Small intestine (tissue), 7 donors: Measurements from ENCODE around the gene RBBP8. TPM values are rescaled to one million over a fixed set of nuclear protein-coding genes. Genes with fewer than 3 reads are reported as not detected.

Experiments
- DNase-seq, 2 donors: peaks; one replicate each; pipeline versions ENCODE4 v3.0.0 to v3.0.0-alpha.2; 2013
- FAIRE-seq: peaks from 2 replicates; lab custom pipeline; 2012; peaks lifted over from hg19 to GRCh38; lab: Jason Lieb, UNC
- H3K27ac ChIP-seq, 3 donors: one replicate each; pipeline ENCODE4 v1.5.1; 2013; ENCODE audit warnings: low read length in 2 of 3, mild to moderate bottlenecking in 2 of 3, control low read depth in 1 of 3, inconsistent platforms in 1 of 3, low read depth in 1 of 3, moderate library complexity in 1 of 3
- H3K27me3 ChIP-seq, 3 donors: one replicate each; pipeline ENCODE4 v1.6.1; 2013; ENCODE audit warnings: low read length in 3 of 3, inconsistent platforms in 1 of 3; ENCODE audit not compliant: control insufficient read depth in 3 of 3, insufficient read depth in 3 of 3
- H3K36me3 ChIP-seq, 3 donors: one replicate each; pipeline ENCODE4 v1.6.1; 2013; ENCODE audit warnings: low read length in 3 of 3, inconsistent platforms in 1 of 3, low read depth in 1 of 3, mild to moderate bottlenecking in 1 of 3, moderate library complexity in 1 of 3; ENCODE audit not compliant: control insufficient read depth in 3 of 3, insufficient read depth in 2 of 3
- H3K4me1 ChIP-seq, 3 donors: one replicate each; pipeline ENCODE4 v1.6.1; 2013; ENCODE audit warnings: low read length in 2 of 3, inconsistent platforms in 1 of 3, low read depth in 1 of 3, mild to moderate bottlenecking in 1 of 3, moderate library complexity in 1 of 3; ENCODE audit not compliant: control insufficient read depth in 3 of 3, insufficient read depth in 2 of 3
- H3K4me3 ChIP-seq, 3 donors: one replicate each; pipeline ENCODE4 v1.5.1; 2013; ENCODE audit warnings: low read length in 3 of 3, control low read depth in 1 of 3, inconsistent platforms in 1 of 3, low read depth in 1 of 3, mild to moderate bottlenecking in 1 of 3, moderate library complexity in 1 of 3
- H3K9me3 ChIP-seq, 2 donors: one replicate each; pipeline ENCODE4 v1.6.1; 2013; ENCODE audit warnings: low read depth in 1 of 2, low read length in 1 of 2; ENCODE audit not compliant: control insufficient read depth in 2 of 2, insufficient read depth in 1 of 2
- WGBS, 3 donors: extraction: QIAGEN DNeasy Blood & Tissue Kit; methylation state at CpG; one replicate each; pipeline ENCODE4 v1.1.7; 2013; 5-methylcytosine and 5-hydroxymethylcytosine counted together
- polyA plus RNA-seq, 4 donors: library from polyadenylated mRNA; stranded (reverse) in 3 of 4; unstranded in 1 of 4; fragments of 200-250 nt in 3 of 4; fragments of 120-200 nt in 1 of 4; gene quantifications; one replicate each; pipeline versions ENCODE4 v1.2.1 to v1.2.3, GENCODE V29; 2013
- donor health status: healthy with polysubstance abuse.
- donor health status: control.
- donor health status: control.
- donor health status: Bipolar disorder and iron deficiency.
- donor health status: healthy.

The RBBP8 gene
- polyA plus RNA-seq, 4 donors, result 14.0 to 38.4 (median 32.9) TPM

DNA sequence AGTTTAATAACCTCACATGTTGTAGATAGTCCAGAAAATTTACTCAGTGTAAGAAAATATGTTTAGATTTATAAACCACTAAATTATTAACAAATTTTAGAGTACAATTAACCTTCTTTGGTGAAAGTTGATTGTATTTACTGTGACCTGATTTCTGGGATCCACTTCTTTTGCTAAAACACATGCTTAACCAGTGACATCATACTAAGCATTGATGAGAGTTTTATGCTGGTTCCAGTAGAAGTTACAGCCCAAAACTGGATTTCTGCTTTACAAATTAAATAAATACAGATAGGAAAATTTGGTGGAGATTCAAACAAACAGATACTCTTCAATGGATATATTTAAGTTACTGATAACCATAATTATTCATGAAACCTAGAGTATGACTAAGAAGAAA, 40.9 kb downstream of the RBBP8 start:
- no peak for FAIRE-seq
- H3K4me1 ChIP-seq, result peaks cover 0 to 3% (median 2%) of the 10 kb centered on the region in 3 donors
- no peaks in the 10 kb centered on the region for H3K9me3 ChIP-seq
- no peak overlapping the region for H3K27ac ChIP-seq
- DNase-seq, result no peak
- peaks cover 0 to 3% (median 0%) of the 10 kb centered on the region in 3 donors for H3K36me3 ChIP-seq
- H3K27me3 ChIP-seq, result no peaks in the 10 kb centered on the region
- H3K4me3 ChIP-seq, result no peak overlapping the region

DNA sequence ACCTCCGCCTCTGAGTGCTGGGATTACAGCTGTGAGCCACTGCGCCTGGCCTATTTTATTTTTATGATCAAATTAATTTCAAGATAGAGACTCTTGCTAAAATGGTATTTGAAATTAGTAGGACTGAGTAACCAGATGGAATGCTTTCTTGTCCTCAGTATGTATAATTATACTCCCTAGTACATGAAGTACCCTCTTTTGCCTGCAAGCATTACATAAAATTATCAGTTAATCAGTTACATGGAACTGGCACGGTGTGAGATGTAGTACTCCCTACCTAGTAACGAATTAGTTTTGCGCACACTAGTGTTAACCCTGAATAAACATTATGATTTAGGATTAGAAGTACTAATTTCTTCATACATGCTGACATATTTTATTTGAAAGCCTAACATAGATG, 41.6 kb downstream of the RBBP8 start:
- Histone ChIP-seq H3K36me3 (peaks cover 0 to 3% (median 0%) of the 10 kb centered on the region in 3 donors), H3K4me1 (peaks cover 0 to 3% (median 2%) of the 10 kb centered on the region in 3 donors), H3K27me3 (no peaks in the 10 kb centered on the region), H3K4me3 (no peak overlapping the region), H3K27ac (no peak overlapping the region), H3K9me3 (no peaks in the 10 kb centered on the region)
- peak; percentile 13 to 74 for DNase-seq
- WGBS, 3 donors, result 41 to 83% (median 62%) methylated on average over 5 of the region's 5 CpGs
- no peak for FAIRE-seq

DNA sequence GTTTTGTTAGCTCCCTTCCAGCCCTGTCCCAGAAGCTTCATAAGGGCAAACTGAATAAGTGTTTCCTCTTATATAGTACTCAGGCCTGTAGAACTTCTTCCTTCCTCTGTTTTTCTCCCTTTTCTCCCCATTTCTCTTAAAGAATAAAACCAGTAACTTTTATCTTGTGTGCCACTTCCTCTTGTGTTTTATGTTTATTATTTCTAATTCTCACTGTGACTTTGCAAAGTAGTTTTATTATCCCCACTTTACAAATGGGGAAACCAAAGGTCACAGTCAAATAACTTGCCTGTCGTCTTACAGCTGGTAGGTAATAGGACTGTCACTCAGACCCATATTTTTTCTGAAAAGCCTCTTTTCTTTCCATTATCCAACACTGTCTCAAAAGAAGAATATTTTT, 42.4 kb downstream of the RBBP8 start:
- Histone ChIP-seq H3K27me3 (no peaks in the 10 kb centered on the region), H3K36me3 (peaks cover 0 to 3% (median 0%) of the 10 kb centered on the region in 3 donors), H3K4me3 (no peak overlapping the region), H3K27ac (peak overlapping the region in 1 of 3 donors; percentile 44), H3K4me1 (peaks cover 0 to 3% (median 2%) of the 10 kb centered on the region in 3 donors), H3K9me3 (no peaks in the 10 kb centered on the region)
- FAIRE-seq (no peak), DNase-seq (peak; percentile 52 to 71)
- WGBS, 3 donors, result 8 to 53% (median 40%) methylated on average over 1 of the region's 1 CpG

DNA sequence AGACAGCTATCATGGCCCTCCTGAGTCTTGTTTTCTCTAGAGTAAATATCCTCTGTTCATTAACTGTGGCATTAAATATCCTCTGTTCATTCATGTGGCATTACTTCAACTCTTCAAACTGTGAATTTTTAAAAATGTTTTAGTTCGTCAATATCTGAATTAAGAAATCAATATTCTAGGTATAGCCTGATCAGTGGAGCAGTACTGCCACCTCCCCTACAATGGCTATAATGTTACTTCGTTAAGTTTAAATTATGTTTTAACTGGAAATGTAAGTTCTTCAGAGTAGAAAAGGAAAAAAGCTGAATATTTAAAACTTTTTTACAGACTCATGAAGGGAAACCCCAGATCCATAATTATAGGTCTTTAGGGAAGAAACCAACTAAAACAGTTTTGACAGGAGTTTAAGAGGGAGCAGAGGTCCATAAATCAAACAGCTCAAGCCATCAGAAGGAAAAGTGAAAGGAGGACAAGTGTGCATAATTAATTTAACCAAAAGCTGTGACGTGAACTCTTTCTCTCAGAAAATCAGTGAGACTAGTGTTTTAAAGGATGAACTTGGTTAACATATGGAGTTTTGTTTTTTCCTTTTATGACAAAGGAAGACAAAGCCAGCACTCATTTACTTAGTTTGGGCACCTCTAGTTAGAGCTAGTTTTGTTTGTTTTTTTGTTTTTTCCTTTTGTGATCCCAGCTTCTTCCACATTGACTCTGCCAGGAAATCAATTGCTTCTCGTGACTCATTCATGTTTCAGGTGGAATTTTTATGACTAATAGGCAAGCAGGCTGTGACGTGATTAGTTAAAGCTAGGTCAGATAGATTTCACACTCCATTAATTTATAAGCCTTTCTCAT, 44.9 kb downstream of the RBBP8 start:
- no peak overlapping the region for H3K4me3 ChIP-seq
- 29 to 49% (median 35%) methylated on average over 5 of the region's 5 CpGs for WGBS, 3 donors
- no peaks in the 10 kb centered on the region for H3K27me3 ChIP-seq
- H3K36me3 ChIP-seq, result peaks cover 0 to 3% (median 0%) of the 10 kb centered on the region in 3 donors
- peak; percentile 67 to 87 for DNase-seq
- peaks cover 0 to 3% (median 2%) of the 10 kb centered on the region in 3 donors for H3K4me1 ChIP-seq
- peak overlapping the region; percentile 18 to 55 (median 32) for H3K27ac ChIP-seq
- FAIRE-seq, result peak; percentile 84
- no peaks in the 10 kb centered on the region for H3K9me3 ChIP-seq

DNA sequence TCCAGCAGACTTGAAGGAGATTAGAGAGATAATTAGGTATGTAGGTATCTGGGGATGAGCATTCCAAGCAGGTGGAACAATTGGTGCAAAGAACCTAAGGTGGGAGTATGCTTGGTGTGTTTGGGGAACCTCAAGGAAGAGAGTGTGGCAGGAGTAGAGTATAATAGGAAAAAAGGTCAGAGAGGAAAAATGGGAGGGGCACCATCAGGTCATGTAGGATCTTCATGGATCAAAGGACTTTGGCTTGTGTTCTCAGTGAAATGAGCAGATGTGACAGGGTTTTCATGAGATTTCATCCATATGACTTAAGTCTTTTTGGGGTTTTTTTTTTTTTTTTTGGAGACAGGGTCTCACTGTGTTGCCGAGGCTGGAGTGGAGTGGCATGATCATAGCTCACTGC, 47.3 kb downstream of the RBBP8 start:
- H3K4me3 ChIP-seq, result no peak overlapping the region
- DNase-seq, result no peak
- 88 to 100% (median 95%) methylated on average over 1 of the region's 1 CpG for WGBS, 3 donors
- peaks cover 0 to 3% (median 0%) of the 10 kb centered on the region in 3 donors for H3K36me3 ChIP-seq
- no peaks in the 10 kb centered on the region for H3K27me3 ChIP-seq
- H3K27ac ChIP-seq, result no peak overlapping the region
- no peak for FAIRE-seq
- no peaks in the 10 kb centered on the region for H3K4me1 ChIP-seq
- H3K9me3 ChIP-seq, result no peaks in the 10 kb centered on the region

DNA sequence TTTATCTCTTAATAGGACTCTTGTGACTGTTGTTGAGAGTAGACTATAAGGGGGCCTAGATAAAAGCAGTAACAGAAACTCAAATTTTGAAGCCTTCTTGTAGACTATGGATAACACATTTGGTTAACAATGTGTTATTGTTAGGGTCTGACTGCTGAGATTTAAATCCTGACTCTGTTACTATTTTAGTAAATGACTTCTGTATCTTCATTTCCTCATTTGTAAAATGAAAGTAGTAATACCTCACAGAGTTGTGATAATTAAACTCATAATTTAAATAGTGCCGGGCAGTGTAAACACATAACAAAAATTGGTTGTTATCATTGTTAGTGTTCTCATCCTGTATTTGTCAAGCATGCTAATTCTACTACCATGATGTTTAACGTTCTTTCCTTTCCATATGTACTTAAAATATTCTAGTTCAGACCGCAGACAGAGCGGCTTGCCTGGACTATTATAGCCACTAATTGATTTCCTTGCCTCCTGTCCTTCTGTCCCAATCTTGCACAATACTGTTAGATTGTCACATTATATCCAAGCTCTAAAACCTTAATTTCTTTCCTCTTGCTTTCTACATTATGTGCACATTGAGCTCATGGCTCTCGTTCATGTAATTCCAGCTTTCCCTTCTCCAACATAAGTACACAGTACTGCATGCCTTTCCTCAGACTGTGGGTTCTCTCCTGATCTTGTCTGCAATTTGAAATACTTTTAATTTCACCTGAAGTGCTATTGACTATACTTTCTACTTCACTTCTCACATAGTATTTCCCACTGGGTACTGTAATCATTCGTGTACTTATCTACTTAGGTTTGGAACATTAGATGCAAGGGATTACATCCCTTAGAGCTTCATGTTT, 48.4 kb downstream of the RBBP8 start:
- no peaks in the 10 kb centered on the region for H3K9me3 ChIP-seq
- H3K27me3 ChIP-seq, result no peaks in the 10 kb centered on the region
- H3K36me3 ChIP-seq, result peaks cover 0 to 3% (median 0%) of the 10 kb centered on the region in 3 donors
- WGBS, 3 donors, result 73 to 80% (median 76%) methylated on average over 6 of the region's 6 CpGs
- H3K4me3 ChIP-seq, result no peak overlapping the region
- no peaks in the 10 kb centered on the region for H3K4me1 ChIP-seq
- DNase-seq (no peak), FAIRE-seq (peak; percentile 30)
- no peak overlapping the region for H3K27ac ChIP-seq

DNA sequence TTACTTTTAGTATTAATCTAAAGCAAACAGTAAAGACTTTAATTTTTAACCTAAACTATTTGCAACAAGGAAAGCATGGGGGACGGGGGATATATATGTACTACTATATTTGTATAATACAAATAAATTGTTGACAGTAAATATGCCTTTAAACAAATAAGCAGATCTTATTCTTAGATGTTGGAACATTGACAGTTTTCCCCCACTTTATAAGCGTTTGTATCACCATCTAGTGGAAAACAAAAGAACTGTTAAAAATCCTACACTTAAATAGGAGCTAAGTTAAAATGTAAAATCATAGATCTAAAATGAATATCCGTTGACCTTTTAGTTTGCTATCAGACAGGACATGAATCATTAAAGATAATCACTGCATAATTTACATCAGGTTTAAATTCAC, 50.0 kb downstream of the RBBP8 start:
- Histone ChIP-seq H3K27me3 (no peaks in the 10 kb centered on the region), H3K27ac (no peak overlapping the region), H3K4me3 (no peak overlapping the region), H3K9me3 (no peaks in the 10 kb centered on the region), H3K4me1 (no peaks in the 10 kb centered on the region), H3K36me3 (peaks cover 0 to 3% (median 0%) of the 10 kb centered on the region in 3 donors)
- WGBS, 3 donors, result 21 to 32% (median 27%) methylated on average over 3 of the region's 3 CpGs
- peak; percentile 92 for FAIRE-seq
- peak; percentile 30 to 53 for DNase-seq

DNA sequence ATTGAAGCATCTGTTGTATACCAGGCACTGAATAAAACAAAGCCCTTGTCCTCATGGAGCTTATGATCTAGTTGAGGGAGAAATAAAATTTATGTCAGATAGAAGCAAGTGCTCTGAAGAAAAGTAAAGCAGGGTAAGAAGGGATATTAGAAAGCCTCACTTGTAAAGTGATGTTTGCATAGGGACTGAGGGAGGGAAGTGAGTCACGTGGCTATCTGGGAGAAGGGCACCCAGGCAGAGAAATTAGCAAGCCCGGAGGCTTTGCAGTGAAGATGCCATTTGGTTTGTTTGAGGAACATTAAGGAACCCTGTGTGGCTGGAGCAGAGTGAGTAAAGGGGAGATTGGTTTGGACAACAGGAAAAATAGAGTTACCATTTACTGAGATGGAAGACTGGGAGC, 52.1 kb downstream of the RBBP8 start:
- no peak for FAIRE-seq
- H3K27ac ChIP-seq, result no peak overlapping the region
- 93 to 96% (median 96%) methylated on average over 2 of the region's 2 CpGs for WGBS, 3 donors
- no peaks in the 10 kb centered on the region for H3K27me3 ChIP-seq
- no peak overlapping the region for H3K4me3 ChIP-seq
- H3K36me3 ChIP-seq, result peaks cover 0 to 3% (median 3%) of the 10 kb centered on the region in 3 donors
- H3K9me3 ChIP-seq, result no peaks in the 10 kb centered on the region
- no peak for DNase-seq
- no peaks in the 10 kb centered on the region for H3K4me1 ChIP-seq
